HG03378 (cell line): ENCODE results near the gene SNX13.
A peak's percentile ranks its signal among the peaks of the same experiment; 100 is the strongest.

Experiments
- ATAC-seq: cut with Tn5 transposase; IDR thresholded peaks from one replicate; pipeline ENCODE4 v1.9.1; 2021; ENCODE audit warnings: mild to moderate bottlenecking, moderate library complexity; ENCODE audit not compliant: unreplicated experiment

Gene SNX13

DNA sequence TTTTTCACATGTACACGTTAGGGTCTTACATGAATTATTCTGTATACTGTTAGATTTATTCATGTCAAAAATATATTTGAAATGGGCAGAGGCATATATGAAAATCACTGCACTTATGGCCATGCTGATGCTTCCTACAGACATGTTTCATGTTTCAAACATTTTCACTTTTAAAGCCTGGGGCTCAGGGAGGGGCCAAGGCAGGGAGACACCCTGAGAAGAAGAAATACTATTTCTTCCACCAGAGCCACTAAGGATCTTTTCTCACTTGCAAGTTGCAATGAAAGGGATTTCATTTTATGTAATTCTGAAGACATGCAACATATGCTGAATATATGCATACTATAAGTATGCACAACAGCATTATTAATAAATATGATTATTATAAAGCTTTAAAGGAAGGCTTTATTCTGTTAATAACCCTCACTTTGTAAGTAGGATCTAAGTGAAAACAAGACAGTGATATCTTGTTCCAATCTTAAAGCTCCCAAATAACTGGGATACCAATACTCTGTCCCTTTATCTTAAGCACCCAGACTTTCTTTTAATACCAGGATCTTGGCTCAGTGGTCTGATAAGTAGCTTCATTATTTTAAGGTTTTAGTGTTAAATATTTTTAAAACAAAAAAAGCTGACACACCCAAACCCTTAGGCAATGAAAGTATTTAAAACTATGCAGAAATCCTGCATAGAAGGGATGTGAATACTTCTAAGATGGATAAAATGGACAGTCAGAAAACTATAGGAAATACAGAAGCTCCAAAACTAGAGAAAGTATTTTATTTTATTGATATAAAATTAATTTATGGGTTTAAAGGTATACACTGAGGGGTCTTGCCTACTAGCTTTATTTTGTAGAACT, 148.0 kb downstream of the SNX13 start:
- ATAC-seq: no peak

DNA sequence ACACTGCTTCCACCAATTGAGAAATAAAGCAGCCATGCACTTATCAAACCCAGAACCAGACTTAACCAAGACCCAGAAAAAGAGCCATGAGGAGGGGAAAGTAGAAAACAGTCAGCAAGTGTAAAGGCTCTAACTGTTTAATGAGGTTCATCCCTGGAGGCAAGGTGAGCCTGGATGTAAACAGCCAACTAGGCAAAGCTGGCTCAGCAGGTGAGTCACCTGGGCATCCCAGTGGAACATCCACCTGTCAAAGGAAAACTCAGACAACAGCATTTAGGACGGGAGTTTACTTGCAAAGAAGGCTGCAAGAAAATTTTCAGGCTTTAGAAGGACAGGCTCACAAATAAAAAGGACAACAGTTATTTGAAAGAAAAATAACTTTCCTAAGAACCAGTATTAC, 153.0 kb downstream of the SNX13 start:
- no peak for ATAC-seq

DNA sequence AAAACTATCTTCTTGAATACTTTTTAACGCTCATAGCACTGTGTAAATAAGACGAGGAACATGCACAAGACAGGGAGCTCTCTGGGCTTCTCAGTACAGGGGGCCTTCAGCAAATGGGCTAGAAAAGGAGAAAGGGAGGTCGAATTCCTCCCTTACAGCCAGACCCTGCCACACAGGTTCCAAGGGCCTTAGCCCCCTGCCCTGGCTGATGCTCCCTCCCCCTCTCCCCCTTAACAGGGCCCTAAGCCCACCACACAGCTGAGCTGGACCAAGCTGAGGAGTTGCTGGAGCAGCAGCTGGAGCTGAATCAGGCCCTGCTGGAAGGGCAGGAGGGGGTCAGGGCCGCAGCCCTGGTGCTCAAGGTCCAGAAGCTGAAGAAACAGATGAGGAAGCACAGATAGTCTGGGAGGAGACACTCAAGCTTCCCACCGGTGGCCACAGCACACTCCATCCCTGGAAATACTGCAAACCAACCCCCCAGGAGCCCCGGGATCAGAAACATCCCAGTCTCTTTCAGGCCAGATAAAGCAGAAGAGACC, 153.9 kb downstream of the SNX13 start:
- ATAC-seq: no peak

DNA sequence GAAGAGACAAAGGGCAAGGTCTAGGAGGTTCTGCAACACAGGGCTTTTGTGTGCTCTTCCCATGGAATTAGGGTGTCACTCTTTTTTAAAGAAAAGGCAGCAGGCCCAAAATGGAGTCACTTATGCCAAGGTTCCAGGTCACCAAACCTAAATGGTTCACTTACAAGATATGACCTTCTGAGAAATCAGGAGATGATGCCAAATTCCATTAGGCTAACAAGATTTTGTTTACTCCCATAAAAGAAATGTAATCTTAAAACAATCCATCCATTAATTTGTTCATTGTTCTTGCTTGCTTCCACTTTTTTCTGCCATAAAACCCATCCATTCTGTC, 158.1 kb downstream of the SNX13 start:
- no peak for ATAC-seq

DNA sequence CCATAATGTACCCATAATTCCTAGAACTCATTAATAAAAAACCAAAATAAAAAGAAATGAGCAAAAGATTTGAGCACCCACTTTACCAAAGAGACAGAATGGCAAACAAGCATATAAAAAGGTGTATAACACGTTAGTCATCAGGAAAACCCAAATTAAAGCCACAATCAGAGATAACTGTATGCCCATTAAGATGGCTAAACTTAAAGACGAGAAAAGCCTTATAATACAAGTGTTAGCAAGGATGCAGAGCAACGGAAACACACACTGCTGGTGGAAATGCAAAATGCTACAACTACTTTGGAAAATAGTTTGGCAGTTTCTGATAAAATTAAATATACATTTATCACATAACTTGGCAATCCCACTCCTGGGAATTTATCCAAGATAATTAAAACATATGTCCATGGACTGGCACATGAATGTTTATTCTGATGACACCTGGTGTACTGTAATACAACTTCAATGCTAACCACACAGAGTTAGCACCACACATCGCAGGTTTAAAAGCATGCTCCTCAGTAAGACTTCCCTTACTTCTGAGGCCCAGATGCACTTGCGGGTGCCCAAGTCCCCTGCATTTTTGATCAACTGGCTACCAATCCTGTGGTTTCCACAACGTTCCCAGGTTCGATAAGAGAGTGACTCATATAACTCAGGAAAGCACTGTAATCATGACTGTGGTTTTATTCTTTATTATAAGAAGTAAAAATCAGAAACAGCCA, 158.6 kb downstream of the SNX13 start:
- ATAC-seq: no peak

DNA sequence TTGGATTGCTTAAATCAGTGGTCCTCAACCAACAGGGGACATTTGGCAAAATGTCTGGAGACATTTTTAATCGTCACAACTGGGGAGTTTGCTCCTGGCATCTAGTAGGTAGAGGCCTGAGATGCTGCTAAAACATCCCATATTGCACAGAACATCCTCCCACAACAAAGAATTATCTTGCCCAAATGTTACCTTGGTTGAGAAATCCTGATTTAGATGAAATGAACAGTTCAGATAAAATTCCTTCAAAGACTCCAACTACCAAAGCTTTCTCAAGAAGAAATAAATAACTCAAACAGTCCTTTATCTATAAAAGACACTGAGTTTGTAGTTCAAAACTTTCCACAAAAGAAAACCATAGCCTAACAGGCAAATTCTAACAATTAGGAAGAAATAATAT, 160.9 kb downstream of the SNX13 start:
- ATAC-seq: no peak

DNA sequence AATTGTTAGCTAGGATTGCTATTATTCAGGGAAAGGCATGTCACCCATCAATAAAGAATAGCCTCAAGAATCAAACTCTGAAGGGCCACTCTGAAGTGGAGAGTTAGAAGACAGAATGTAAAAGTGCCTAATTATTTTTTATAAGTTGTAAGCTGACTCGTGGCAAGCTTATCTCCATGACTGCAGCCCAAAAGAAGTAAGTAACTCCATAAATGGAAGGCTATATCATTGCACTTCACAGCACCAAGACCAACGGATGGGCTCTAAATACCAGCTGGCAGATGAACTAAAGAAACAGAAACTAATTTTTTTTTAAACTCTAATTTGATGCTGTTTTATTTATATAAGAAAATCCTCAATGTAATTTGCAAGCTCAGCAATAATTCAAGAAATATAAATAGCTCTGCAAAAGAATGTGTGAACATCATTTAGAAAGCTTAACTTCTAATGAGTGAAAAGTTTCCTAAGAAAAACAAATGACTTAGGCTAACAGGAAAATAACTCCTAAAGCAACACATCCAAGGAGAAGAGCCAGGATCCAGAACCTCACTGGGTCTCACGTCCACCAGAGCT, 165.5 kb downstream of the SNX13 start:
- no peak for ATAC-seq

DNA sequence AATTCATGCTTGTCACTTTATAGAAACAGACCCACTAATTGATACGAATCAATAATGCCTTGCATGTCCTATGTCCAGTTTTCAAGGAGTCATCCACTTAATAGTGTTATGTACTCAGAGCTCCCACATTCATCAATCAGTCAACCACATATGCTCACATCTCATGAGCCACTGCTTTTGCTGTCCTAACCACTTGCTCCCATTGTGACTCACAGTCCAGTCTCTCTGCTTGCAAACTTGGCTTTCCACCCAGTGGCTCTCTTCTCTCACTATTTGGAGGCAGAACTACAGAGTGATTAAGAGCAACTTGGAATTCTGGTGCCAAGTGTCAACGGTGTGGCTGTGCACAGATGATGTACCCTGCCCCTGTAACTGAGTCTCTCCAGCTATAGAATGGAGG, 166.0 kb downstream of the SNX13 start:
- no peak for ATAC-seq

DNA sequence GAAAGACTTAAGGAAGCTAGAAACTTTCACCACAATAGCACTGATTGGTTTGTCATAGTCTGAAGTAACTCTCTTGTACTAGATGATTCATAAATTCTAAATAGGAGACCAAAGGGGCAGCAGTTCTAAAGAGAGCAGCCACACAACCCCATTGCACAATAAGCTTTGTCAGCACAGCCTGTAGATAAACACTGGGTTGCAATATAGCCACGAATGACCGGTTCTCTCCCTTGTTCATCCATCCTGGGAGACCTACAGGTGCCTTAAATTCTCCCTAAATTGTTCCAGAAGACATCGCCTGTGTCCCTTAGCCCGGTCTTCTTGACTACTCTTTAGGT, 167.0 kb downstream of the SNX13 start:
- no peak for ATAC-seq

DNA sequence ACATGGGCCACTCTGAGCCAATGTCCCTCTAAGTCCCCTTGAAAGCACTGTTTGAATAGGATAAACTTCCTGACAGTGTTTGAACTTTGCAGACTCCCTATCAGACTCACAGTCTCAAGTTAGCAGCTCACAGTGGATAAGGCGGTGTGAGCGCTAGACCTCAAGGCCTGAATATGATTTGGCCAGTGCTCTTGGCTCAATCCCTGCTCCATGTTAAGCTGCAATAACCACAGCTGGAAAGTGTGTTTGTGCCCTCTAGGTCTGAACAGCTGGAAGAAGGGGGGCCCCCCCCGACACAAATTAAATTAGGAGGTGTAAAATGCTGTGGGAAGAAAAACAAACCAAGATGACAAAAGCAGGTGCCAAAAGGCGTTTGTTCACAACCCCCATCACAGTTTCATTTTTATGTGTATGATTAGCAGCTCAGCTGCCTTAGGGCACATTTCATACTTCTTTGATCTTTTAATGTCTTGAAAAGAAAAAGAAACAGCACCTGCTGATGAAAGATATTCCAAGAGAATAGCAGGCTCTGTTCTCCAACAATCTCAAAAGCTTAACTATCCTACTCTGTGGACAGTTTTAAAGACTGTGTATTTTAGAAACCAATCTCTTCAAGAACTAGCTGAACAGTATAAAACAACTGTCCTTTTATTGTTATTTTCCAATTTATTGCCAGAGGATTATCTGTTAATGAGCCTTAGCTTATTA, 167.6 kb downstream of the SNX13 start:
- ATAC-seq: no peak

DNA sequence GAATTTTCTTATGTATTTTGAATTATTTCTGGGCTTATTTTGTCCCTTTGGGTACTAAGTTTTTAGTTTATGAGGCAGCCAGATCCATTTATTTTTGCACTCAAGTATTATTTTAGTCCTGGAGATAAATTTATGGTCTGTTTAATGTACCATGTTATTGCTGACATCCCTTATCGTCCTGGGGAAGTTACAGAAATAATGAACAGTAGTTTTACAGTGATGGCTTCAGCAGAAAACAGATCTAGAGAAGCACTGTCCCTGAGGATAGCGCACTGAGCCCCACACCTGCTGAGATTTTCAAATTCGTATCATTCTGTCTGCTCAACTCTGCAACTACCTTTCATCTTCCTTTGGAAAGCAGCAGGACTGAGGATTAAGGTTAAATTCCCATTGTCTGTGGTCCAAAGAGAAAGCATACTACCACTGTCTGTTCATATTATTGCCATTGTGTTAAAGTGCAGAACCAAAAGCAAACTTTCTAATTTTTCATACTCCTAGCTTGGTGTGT, 168.3 kb downstream of the SNX13 start:
- ATAC-seq: no peak

DNA sequence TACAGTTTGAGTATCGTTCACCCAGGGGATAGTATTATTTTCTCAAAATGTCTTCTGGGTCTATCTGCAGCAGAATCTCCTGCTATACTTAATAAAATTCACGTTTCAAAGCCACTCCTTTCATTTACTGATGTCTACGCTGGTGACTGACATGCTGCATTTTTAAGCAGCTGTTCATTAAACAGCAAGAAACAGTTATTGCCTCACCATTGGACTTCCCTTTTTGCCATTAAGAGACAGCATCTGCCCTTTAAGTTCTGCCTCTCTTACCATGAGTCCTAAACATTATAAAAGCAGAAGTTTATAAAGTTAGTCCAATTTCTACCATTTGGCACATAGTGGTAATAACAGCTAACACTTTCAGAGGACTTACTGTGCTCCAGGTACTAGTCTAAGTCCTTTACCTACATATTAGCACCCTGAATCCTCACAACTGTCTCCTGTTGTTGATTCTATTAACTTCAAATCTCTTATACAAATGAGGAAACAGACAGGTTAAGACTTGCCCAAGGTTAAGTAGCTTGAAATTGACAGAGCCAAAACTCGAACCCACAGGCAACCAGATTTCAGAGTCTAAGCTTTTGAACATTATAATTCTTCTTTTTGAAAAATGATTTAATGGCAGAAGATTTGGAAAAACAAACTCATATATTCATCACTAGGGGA, 169.5 kb downstream of the SNX13 start:
- no peak for ATAC-seq

DNA sequence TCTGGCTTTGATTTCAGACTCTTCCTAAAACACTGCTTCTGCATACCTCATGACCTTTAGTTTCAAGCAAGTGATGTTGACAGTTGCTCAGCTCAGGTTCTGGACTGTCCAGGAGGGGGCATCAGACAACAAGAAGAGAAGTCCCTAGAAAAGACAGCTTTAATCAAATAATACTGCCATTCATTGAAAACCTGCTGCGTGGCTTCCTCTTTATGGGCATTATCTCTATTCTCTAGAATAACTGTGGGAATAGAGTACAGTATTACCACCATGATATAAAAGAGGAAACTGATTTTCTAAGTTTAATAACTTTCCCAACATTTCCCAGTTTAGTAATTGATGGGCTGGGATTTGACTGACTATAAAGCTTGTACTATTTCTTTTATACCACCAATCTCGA, 170.4 kb downstream of the SNX13 start:
- peak; percentile 69 for ATAC-seq

DNA sequence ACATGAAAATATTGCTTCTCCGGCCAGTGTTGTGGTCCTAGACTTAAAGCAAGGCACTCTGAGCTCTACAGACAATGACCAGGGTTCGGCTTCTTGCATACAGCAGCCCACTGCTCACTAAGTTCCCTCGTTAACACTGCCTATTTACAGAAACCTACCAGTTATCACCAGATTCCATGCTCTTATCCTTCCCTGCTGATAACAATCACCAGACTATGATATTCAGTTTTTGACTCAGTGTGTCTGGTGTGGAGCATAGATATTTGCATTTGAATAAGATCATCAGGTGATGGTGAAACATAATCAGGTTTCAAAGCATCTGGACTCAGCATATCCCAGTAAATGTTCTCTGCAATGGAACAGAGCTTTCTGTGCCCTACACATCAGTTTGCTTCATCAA, 182.3 kb downstream of the SNX13 start:
- no peak for ATAC-seq

DNA sequence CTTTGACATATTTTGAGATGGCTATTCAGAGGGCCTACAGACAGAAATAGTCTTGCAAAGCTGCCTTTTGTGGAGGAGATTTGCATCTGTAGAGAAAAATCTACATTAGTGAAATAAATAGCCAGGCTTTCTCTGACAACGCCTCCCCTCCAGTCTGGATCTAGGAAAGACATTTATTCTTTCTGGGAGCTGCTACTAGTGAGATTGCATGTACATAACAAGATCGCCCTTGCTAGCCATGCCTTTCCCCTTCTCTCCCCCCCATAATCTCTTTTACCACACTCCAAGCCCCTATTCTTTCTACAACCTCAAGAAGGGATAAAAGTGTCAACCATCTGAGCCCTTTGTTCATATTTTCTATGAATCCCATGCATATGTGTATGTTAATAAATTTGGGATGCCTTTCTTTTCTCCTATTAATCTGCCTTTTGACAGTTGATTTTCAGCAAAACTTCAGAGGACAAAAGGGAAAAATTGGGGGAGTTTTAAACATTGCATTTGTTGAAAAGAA, 194.2 kb downstream of the SNX13 start:
- ATAC-seq: no peak

DNA sequence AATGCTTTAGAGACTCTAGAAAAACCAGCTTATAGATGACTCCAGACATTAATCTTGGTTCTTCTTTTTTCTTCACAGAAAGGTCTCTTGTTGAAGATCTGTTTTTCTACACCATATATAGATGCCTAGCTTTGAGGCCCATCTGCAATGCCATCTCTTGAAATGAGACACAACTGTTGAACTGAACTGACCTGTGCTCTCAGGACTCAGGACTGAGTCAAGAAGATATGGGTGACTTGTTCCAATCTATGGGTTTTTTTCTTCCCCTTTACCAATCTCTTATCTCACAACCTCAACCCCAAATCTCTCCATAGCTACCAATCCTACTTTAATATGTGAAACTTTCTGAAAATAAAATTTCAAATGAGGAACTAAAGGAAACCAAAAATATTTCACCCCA, 194.7 kb downstream of the SNX13 start:
- peak; percentile 81 for ATAC-seq

DNA sequence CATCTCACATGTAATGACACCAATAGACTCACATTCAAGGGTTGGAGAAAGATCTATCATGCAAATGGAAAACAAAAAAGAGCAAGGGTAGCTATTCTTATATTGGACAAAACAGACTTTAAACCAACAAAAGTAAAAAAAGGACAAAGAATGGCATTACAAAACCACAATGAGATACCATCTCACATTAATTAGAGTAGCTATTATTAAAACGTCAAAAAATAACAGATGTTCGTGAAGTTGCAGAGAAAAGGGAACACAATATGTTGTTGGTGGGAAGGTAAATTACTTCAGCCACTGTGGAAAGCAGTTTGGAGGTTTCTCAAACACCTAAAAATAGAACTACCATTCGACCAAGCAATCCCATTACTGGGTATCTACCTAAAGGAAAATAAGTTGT, 197.0 kb downstream of the SNX13 start:
- ATAC-seq: no peak

DNA sequence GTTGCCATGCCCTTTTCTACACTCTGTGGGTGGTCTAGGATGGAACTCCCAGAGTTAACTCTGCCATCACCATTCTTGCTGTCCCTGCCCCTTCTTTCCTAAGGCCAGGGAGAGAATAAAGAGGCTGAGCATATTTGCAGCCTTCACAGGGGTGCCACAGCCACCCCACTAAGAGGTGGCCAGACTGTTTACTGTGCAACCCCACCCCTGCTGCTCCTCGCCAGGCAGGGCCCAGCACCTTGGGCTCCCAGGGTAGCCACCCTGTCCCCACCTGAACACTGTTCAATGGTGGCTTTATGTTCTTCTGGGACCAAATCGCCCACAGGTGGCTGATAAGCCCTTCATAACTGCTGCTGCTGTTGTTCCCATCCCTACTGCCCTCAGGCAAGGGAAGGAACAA, 198.9 kb downstream of the SNX13 start:
- no peak for ATAC-seq
